COLO829 (cell line): ENCODE data around the gene NUP188.

Source experiments
- DNase-seq: peaks from one replicate; pipeline ENCODE4 v3.0.0; 2012; ENCODE audit warnings: low spot score

The NUP188 gene

GRCh38 chr9:129007766-129008468, 60.4 kb downstream of the NUP188 start:
- DNase-seq: no peak

- DNase-seq: no peak
Observed at GRCh38 chr9:129008469-129008965, 61.0 kb downstream of the NUP188 start.

- no peak for DNase-seq
Observed at GRCh38 chr9:129008986-129009583, 61.6 kb downstream of the NUP188 start.

- no peak for DNase-seq
Observed at GRCh38 chr9:129009584-129010141, 62.2 kb downstream of the NUP188 start.

GRCh38 chr9:129010267-129010975, 62.9 kb downstream of the NUP188 start:
- no peak for DNase-seq

- no peak for DNase-seq
Observed at GRCh38 chr9:129011170-129011569, 63.7 kb downstream of the NUP188 start.

GRCh38 chr9:129011761-129012181, 64.3 kb downstream of the NUP188 start:
- DNase-seq: no peak

- no peak for DNase-seq
Observed at GRCh38 chr9:129012343-129012742, 64.8 kb downstream of the NUP188 start.

GRCh38 chr9:129012893-129013448, 65.5 kb downstream of the NUP188 start:
- DNase-seq: no peak

GRCh38 chr9:129013674-129014073, 66.2 kb downstream of the NUP188 start:
- no peak for DNase-seq

- no peak for DNase-seq
Observed at GRCh38 chr9:129014124-129014523, 66.6 kb downstream of the NUP188 start.

GRCh38 chr9:129014608-129015007, 67.1 kb downstream of the NUP188 start:
- DNase-seq: no peak

- DNase-seq: no peak
Observed at GRCh38 chr9:129021091-129021490, 73.6 kb downstream of the NUP188 start.

- no peak for DNase-seq
Observed at GRCh38 chr9:129022037-129022436, 74.5 kb downstream of the NUP188 start.

GRCh38 chr9:129023036-129023907, 75.8 kb downstream of the NUP188 start:
- no peak for DNase-seq

- no peak for DNase-seq
Observed at GRCh38 chr9:129023908-129024233, 76.4 kb downstream of the NUP188 start.

GRCh38 chr9:129026442-129027223, 79.1 kb downstream of the NUP188 start:
- DNase-seq: no peak

- no peak for DNase-seq
Observed at GRCh38 chr9:129027224-129027684, 79.8 kb downstream of the NUP188 start.

GRCh38 chr9:129027685-129028191, 80.2 kb downstream of the NUP188 start:
- DNase-seq: peak; percentile 18

GRCh38 chr9:129028192-129028966, 80.9 kb downstream of the NUP188 start, which contains the start of gene SH3GLB2:
SH3GLB2 (minus strand) TSS chr9:129028331; CDS start chr9:129028154, 177 bp downstream.
- DNase-seq: peak; percentile 98
